Keratinocyte (primary cell): Measurements from ENCODE around the gene MKS1. TPM values are rescaled to one million over a fixed set of nuclear protein-coding genes. Genes with fewer than 3 reads are reported as not detected.

Experiments used
- DNase-seq: peaks from one replicate; pipeline ENCODE4 v3.0.0-alpha.2; 2011; ENCODE audit warnings: low read depth, missing footprints, low spot score
- FAIRE-seq: peaks from 2 replicates; lab custom pipeline; 2011; peaks lifted over from hg19 to GRCh38; lab: Jason Lieb, UNC
- H2AFZ ChIP-seq: 2 replicates; pipeline ENCODE4 v1.6.0; 2012; ENCODE audit warnings: low read length, control low read depth, inconsistent platforms; ENCODE audit not compliant: control insufficient read depth
- H3K27ac ChIP-seq: 2 replicates; pipeline ENCODE4 v1.5.1; 2011; ENCODE audit warnings: low read length; ENCODE audit not compliant: control insufficient read depth, insufficient read depth
- H3K27me3 ChIP-seq: 3 replicates; pipeline ENCODE4 v1.6.0; 2011; ENCODE audit warnings: low read length; ENCODE audit not compliant: control insufficient read depth, insufficient read depth; ENCODE audit errors: extremely low read depth
- H3K36me3 ChIP-seq, 2 experiments: 2 replicates in 1 of 2; 3 replicates in 1 of 2; pipeline ENCODE4 v1.5.1; 2011; ENCODE audit warnings: low read length in 2 of 2, mild to moderate bottlenecking in 1 of 2; ENCODE audit not compliant: control insufficient read depth in 2 of 2, insufficient read depth in 2 of 2; ENCODE audit errors: extremely low read depth in 1 of 2
- H3K4me1 ChIP-seq: 3 replicates; pipeline ENCODE4 v1.5.1; 2011; ENCODE audit warnings: low read length; ENCODE audit not compliant: control insufficient read depth, insufficient read depth; ENCODE audit errors: extremely low read depth
- H3K4me2 ChIP-seq: 3 replicates; pipeline ENCODE4 v1.6.0; 2011; ENCODE audit warnings: low read depth, low read length; ENCODE audit not compliant: control insufficient read depth, insufficient read depth; ENCODE audit errors: extremely low read depth
- H3K4me3 ChIP-seq, 3 experiments: fragments of 200-600 bp in 1 of 3; sonication (generic) in 1 of 3; 2 replicates in 2 of 3; 3 replicates in 1 of 3; pipeline ENCODE4 v1.5.1; 2011 to 2016; ENCODE audit warnings: low read length in 3 of 3, mild to moderate bottlenecking in 3 of 3, control low read depth in 2 of 3, inconsistent platforms in 1 of 3, low read depth in 1 of 3, mixed read lengths in 1 of 3, mixed run types in 1 of 3, moderate library complexity in 1 of 3; ENCODE audit not compliant: control insufficient read depth in 2 of 3, insufficient read depth in 2 of 3; ENCODE audit errors: extremely low read depth in 1 of 3
- H3K79me2 ChIP-seq: 2 replicates; pipeline ENCODE4 v1.6.0; 2012; ENCODE audit warnings: low read length; ENCODE audit not compliant: control insufficient read depth, insufficient read depth
- H3K9ac ChIP-seq: 3 replicates; pipeline ENCODE4 v1.6.0; 2011; ENCODE audit warnings: low read length; ENCODE audit not compliant: control insufficient read depth, insufficient read depth; ENCODE audit errors: extremely low read depth
- H3K9me1 ChIP-seq: 3 replicates; pipeline ENCODE4 v1.6.0; 2011; ENCODE audit warnings: low read length; ENCODE audit not compliant: control insufficient read depth, insufficient read depth; ENCODE audit errors: extremely low read depth
- H3K9me3 ChIP-seq: 2 replicates; pipeline ENCODE4 v1.5.1; 2012; ENCODE audit warnings: low read depth, low read length; ENCODE audit not compliant: control insufficient read depth
- H4K20me1 ChIP-seq: 3 replicates; pipeline ENCODE4 v1.6.0; 2011; ENCODE audit warnings: low read length; ENCODE audit not compliant: control insufficient read depth, insufficient read depth; ENCODE audit errors: extremely low read depth
- CTCF ChIP-seq, 3 experiments: IDR thresholded peaks in 1 of 3; conservative IDR thresholded peaks in 1 of 3; optimal IDR thresholded peaks in 1 of 3; 2 replicates in 2 of 3; 3 replicates in 1 of 3; pipeline versions ENCODE3 to v1.5.1; 2011; ENCODE audit warnings: low read length in 3 of 3, mild to moderate bottlenecking in 3 of 3, moderate library complexity in 2 of 3, control low read depth in 1 of 3, inconsistent platforms in 1 of 3; ENCODE audit not compliant: insufficient read depth in 2 of 3; ENCODE audit errors: extremely low read depth in 1 of 3
- EZH2 ChIP-seq: IDR thresholded peaks from one replicate; pipeline ENCODE4 v1.6.1; 2012; ENCODE audit warnings: inconsistent platforms, mild to moderate bottlenecking, low read length, moderate library complexity
- dilution Hi-C: fragments of 300-500 bp; cut with MboI; formaldehyde crosslinking; loops from one replicate; pipeline ENCODE4 v1.7.0; 2020; ENCODE audit warnings: low sequenced_read_pairs; ENCODE audit not compliant: extremely low pct_ligation_motif_present
- polyA plus RNA-seq, 5 experiments: library from polyadenylated mRNA; depleted of rRNA in 3 of 5; stranded (reverse) in 3 of 5; stranded (forward) in 1 of 5; unstranded in 1 of 5; fragments of >200 nt; gene quantifications; 1 replicate in 1 of 5; 2 replicates in 3 of 5; 3 replicates in 1 of 5; pipeline versions ENCODE4 v1.2.1 to v1.2.3, GENCODE V29; 2011 to 2012; ENCODE audit warnings: missing spikeins in 2 of 5, low read depth in 1 of 5, low replicate concordance in 1 of 5

The MKS1 gene
- polyA plus RNA-seq, 1 donor (not counting 4 experiments of a cell fraction or from before 2014, with no cell fraction given) = 12.2 TPM

- no peak overlapping the region for H3K9ac ChIP-seq
- DNase-seq = no peak
- H2AFZ ChIP-seq = no peak overlapping the region
- dilution Hi-C loops = no loop called here
- FAIRE-seq = no peak
- no peaks in the 10 kb centered on the region for H3K9me1 ChIP-seq
- H4K20me1 ChIP-seq = no peaks in the 10 kb centered on the region
- TF ChIP-seq CTCF (optimal IDR thresholded peaks at IDR 0.05 in 1 of 3, IDR thresholded peaks at IDR 0.05 in 1 of 3, conservative IDR thresholded peaks at IDR 0.05 in 1 of 3; ENCODE audit: extremely low read depth in 1 of 3, insufficient read depth in 2 of 3, low read length in 3 of 3) = peak; percentile 26 to 53 (median 46)
- TF ChIP-seq EZH2 = no peak
- no peaks in the 10 kb centered on the region for H3K79me2 ChIP-seq
- peaks cover 18% of the 10 kb centered on the region for H3K27me3 ChIP-seq
- H3K9me3 ChIP-seq = no peaks in the 10 kb centered on the region
- H3K27ac ChIP-seq = no peak overlapping the region
- H3K36me3 ChIP-seq = no peaks in the 10 kb centered on the region
- no peak overlapping the region for H3K4me3 ChIP-seq
- no peak overlapping the region for H3K4me2 ChIP-seq
- no peaks in the 10 kb centered on the region for H3K4me1 ChIP-seq
Measured at GRCh38 chr17:58254803-58255202, 35.7 kb upstream of the MKS1 start.

- peaks cover 32% of the 10 kb centered on the region for H3K27me3 ChIP-seq
- FAIRE-seq = no peak
- TF ChIP-seq CTCF (optimal IDR thresholded peaks at IDR 0.05 in 1 of 3, IDR thresholded peaks at IDR 0.05 in 1 of 3, conservative IDR thresholded peaks at IDR 0.05 in 1 of 3; ENCODE audit: extremely low read depth in 1 of 3, insufficient read depth in 2 of 3, low read length in 3 of 3) = no peak
- TF ChIP-seq EZH2 = no peak
Measured at GRCh38 chr17:58253082-58253481, 34.0 kb upstream of the MKS1 start.

More at GRCh38 chr17:58253082-58253481, 34.0 kb upstream of the MKS1 start:
- Histone ChIP-seq H3K9me3 (no peaks in the 10 kb centered on the region), H3K9me1 (no peaks in the 10 kb centered on the region), H3K4me1 (peaks cover 5% of the 10 kb centered on the region), H2AFZ (no peak overlapping the region), H3K27ac (no peak overlapping the region), H3K79me2 (no peaks in the 10 kb centered on the region), H4K20me1 (no peaks in the 10 kb centered on the region), H3K9ac (no peak overlapping the region), H3K36me3 (no peaks in the 10 kb centered on the region), H3K4me2 (no peak overlapping the region), H3K4me3 (no peak overlapping the region)
- dilution Hi-C loops = no loop called here
- DNase-seq = no peak
